ENCODE results near the gene KIF2C. TPM values are rescaled to one million over a fixed set of nuclear protein-coding genes. Genes with fewer than 3 reads are reported as not detected.

The KIF2C gene
- total RNA-seq, 1 donor from 2014 or later, result 56.5 TPM

DNA sequence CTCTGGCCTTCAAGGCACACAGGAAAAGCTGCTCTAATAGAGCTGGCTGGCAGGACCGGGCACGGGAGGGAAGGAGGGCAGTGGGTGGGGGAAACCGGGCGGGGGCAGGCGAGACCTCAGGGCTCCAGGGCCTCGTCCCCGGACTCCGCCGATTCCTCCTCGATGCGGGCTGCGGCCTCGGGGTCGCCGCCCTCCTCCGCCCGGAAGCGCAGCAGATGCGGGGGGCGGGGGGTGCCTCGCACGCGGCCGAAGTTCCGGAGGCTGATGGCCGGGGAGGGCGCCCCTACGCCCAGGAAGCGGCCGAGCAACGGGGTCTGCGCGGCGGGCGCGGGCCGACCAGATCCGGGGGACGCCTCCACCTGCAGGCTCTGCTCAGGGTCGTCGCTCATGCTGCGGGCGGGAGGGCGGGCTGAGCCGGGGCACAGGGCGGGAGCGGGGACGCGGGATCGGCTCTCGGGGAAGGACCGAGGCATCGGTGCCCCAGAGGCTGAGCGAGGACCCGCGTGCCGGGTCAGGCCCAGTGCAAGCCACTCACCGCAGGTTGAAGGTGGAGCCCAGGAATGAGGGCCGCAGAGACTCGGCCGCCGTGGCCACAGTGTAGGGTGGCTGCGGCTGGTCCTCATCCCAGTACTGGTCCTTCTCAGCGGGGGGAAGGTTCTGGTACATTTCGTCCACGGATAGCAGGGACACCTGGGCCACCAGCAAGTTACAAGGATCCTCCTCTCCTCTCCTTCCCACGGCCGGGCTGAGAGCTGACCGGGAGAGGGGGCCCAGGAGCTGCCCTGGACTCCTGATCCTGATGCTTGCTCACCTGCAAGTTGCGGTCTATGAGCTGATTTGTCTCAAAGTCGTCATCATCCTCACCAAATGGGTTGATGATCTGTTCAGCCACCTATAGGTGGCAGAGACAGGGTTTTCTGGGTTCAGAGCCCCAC, 44.7 kb downstream of the KIF2C start:
- H3K4me1 Mint-ChIP-seq (ENCODE audit: unreplicated experiment), result peaks cover 23% of the 10 kb centered on the region
- H3K27ac Mint-ChIP-seq, result peak overlapping the region; percentile 50
- H3K36me3 Mint-ChIP-seq, result peaks cover 12% of the 10 kb centered on the region
- no peaks in the 10 kb centered on the region for H3K27me3 Mint-ChIP-seq
- no peak for DNase-seq (ENCODE audit: extremely low spot score, unreplicated experiment)
- TF ChIP-seq, protein P1, sequence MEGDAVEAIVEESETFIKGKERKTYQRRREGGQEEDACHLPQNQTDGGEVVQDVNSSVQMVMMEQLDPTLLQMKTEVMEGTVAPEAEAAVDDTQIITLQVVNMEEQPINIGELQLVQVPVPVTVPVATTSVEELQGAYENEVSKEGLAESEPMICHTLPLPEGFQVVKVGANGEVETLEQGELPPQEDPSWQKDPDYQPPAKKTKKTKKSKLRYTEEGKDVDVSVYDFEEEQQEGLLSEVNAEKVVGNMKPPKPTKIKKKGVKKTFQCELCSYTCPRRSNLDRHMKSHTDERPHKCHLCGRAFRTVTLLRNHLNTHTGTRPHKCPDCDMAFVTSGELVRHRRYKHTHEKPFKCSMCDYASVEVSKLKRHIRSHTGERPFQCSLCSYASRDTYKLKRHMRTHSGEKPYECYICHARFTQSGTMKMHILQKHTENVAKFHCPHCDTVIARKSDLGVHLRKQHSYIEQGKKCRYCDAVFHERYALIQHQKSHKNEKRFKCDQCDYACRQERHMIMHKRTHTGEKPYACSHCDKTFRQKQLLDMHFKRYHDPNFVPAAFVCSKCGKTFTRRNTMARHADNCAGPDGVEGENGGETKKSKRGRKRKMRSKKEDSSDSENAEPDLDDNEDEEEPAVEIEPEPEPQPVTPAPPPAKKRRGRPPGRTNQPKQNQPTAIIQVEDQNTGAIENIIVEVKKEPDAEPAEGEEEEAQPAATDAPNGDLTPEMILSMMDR (conservative IDR thresholded peaks at IDR 0.05), result peak; percentile 17
- peak overlapping the region; percentile 79 for H3K4me3 Mint-ChIP-seq
- no peaks in the 10 kb centered on the region for H3K9me3 Mint-ChIP-seq

DNA sequence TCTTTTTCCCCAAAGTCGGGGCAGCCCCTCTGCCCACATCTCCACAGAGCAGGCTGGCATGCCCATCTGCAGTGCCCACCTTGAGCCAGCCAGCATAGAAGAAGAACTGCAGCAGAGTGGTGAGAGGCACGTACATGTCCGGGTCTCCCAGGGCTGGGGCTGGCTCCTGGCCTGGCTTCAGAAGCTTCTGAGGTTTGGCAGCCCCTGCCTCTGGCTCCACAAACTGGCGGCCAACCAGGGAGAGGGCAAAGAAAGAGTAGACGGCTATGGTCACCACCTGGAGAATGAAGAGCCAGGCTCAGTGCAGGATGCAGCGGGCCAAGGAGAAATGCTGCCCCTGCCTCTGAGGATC, 45.4 kb downstream of the KIF2C start:
- peaks cover 10% of the 10 kb centered on the region for H3K36me3 Mint-ChIP-seq
- H3K9me3 Mint-ChIP-seq, result no peaks in the 10 kb centered on the region
- TF ChIP-seq, protein P1 (conservative IDR thresholded peaks at IDR 0.05), result no peak
- H3K4me3 Mint-ChIP-seq, result peak overlapping the region; percentile 79
- H3K27me3 Mint-ChIP-seq, result no peaks in the 10 kb centered on the region
- H3K4me1 Mint-ChIP-seq (ENCODE audit: unreplicated experiment), result peaks cover 23% of the 10 kb centered on the region
- peak overlapping the region; percentile 59 for H3K27ac Mint-ChIP-seq
- no peak for DNase-seq (ENCODE audit: extremely low spot score, unreplicated experiment)

DNA sequence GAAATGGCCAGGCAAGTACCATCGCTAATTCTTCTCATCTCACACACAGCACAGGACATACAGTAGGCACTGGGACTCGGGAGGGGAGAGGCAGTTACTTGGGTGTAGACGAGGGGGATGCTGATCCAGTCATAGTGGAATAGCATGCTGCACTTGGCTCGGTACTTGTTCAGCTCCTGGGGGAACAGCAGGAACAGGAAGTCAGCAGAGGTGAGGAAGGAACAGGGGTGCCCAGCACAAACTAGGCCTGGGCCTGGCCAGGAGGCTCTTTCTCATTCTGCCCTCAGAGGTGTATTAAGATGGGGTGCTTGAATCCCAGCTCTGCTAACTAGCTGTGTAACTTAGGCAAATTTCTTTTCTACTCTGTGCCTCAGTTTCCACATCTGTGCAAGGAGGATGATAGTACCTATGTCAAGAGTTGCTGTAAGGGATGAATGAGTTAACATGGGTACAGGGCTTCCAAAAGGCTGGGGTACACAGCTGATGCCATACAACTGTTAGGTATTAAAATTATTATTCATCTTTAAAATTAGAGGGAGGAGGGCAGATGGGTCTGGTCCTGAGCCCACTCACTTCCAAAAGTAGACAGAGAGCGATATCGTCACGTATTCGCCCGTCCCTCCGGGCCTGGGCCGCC, 46.0 kb downstream of the KIF2C start:
- no peak for DNase-seq (ENCODE audit: extremely low spot score, unreplicated experiment)
- H3K27me3 Mint-ChIP-seq, result no peaks in the 10 kb centered on the region
- H3K36me3 Mint-ChIP-seq, result peaks cover 8% of the 10 kb centered on the region
- H3K4me3 Mint-ChIP-seq, result peak overlapping the region; percentile 79
- peaks cover 23% of the 10 kb centered on the region for H3K4me1 Mint-ChIP-seq (ENCODE audit: unreplicated experiment)
- H3K9me3 Mint-ChIP-seq, result no peaks in the 10 kb centered on the region
- TF ChIP-seq, protein P1 (conservative IDR thresholded peaks at IDR 0.05), result no peak
- H3K27ac Mint-ChIP-seq, result peak overlapping the region; percentile 59

DNA sequence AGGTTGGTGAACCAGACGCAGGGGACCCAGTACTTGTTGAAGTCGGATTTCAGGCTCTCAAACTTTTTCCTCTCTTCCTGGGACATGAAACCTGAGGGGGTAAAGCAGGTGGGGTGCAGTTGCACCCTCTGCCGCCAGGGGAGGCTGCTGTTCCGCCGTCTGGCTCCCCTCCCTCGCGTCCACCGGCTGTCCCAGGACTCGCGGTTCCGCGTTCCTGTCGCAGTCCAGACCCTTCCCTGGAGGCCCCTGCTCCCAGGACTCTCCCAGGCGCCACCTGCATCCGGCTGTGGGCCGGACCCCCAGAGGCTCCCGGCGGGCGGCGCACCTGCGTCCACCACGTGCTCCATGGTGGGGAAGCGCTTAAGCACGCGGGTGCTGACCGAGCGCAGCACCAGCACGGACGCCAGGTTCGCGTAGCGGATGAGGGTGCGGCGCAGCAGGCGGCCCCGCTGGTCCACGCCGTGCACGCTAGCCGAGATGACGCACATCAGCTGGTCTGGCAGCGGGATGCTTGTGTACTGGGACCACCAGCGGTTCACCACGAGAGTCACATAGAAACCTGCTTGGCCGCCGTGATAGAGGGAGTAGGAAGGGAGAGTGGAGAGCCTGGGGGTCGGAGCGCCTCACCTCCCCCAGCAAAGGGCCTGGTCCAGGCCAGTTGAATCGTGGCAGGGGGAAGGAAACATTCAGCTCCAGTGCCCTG, 46.7 kb downstream of the KIF2C start:
- TF ChIP-seq, protein P1 (conservative IDR thresholded peaks at IDR 0.05), result peak; percentile 99
- Mint-ChIP-seq H3K27me3 (no peaks in the 10 kb centered on the region), H3K27ac (peak overlapping the region; percentile 89), H3K36me3 (peaks cover 1% of the 10 kb centered on the region), H3K4me3 (peak overlapping the region; percentile 79), H3K4me1 (ENCODE audit: unreplicated experiment) (peaks cover 27% of the 10 kb centered on the region), H3K9me3 (no peaks in the 10 kb centered on the region)
- DNase-seq (ENCODE audit: extremely low spot score, unreplicated experiment), result no peak

DNA sequence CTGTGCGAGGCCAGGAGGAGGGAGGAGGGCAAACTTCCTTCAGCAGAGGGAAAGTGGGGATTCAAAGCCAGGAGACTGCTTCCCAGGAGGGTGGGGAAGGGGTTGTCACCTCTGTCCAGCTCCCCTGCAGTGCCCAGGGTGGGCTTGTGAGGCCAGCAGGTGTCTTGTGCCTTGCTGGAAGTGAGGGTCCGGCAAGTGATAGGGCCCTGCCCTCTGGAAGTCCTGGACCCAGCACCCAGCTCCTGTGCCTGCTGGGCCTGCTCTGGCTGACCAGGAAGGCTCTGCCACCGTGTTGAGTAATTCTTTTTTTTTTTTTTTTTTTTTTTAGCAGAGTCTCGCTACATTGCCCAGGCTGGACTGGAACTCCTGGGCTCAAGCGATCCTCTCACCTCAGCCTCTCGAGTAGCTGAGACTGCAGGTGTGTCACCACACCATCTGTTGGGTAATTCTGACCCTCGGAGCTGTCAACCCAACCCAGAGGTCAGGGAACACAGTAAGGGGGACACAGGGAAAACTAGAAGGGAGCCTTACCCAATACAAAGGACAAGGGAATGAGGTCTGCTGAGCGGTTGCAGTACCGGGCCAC, 47.3 kb downstream of the KIF2C start:
- TF ChIP-seq, protein P1 (conservative IDR thresholded peaks at IDR 0.05), result no peak
- no peaks in the 10 kb centered on the region for H3K27me3 Mint-ChIP-seq
- peaks cover 27% of the 10 kb centered on the region for H3K4me1 Mint-ChIP-seq (ENCODE audit: unreplicated experiment)
- DNase-seq (ENCODE audit: extremely low spot score, unreplicated experiment), result no peak
- peak overlapping the region; percentile 89 for H3K27ac Mint-ChIP-seq
- H3K4me3 Mint-ChIP-seq, result peak overlapping the region; percentile 79
- no peaks in the 10 kb centered on the region for H3K9me3 Mint-ChIP-seq
- H3K36me3 Mint-ChIP-seq, result no peaks in the 10 kb centered on the region
